ENCODE results near the gene GMNC.

- TF ChIP-seq YY1 (IDR thresholded peaks at IDR 0.05; ENCODE audit: low read depth): no peak
- TF ChIP-seq, protein P1, sequence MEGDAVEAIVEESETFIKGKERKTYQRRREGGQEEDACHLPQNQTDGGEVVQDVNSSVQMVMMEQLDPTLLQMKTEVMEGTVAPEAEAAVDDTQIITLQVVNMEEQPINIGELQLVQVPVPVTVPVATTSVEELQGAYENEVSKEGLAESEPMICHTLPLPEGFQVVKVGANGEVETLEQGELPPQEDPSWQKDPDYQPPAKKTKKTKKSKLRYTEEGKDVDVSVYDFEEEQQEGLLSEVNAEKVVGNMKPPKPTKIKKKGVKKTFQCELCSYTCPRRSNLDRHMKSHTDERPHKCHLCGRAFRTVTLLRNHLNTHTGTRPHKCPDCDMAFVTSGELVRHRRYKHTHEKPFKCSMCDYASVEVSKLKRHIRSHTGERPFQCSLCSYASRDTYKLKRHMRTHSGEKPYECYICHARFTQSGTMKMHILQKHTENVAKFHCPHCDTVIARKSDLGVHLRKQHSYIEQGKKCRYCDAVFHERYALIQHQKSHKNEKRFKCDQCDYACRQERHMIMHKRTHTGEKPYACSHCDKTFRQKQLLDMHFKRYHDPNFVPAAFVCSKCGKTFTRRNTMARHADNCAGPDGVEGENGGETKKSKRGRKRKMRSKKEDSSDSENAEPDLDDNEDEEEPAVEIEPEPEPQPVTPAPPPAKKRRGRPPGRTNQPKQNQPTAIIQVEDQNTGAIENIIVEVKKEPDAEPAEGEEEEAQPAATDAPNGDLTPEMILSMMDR (IDR thresholded peaks at IDR 0.05): no peak
- no peak for TF ChIP-seq ZBTB33 (IDR thresholded peaks at IDR 0.05; ENCODE audit: borderline replicate concordance, low read depth)
- TF ChIP-seq CHD2 (IDR thresholded peaks at IDR 0.05; ENCODE audit: low read length, partially characterized antibody): no peak
Measured at GRCh38 chr3:190849607-190850006, 12.9 kb downstream of the GMNC start.

All from SK-N-SH (cell line).